Activated effector memory CD4-positive, alpha-beta T cell treated with anti-CD3 and anti-CD28 coated beads, Interleukin-2, amount 50 U/mL, for 16 hours (primary cell): ENCODE measurements around the gene LMBR1L.
A peak's percentile ranks its signal among the peaks of the same experiment; 100 is the strongest.
"Not testable (repeated sequence)": the region's sequence is repeated elsewhere in the genome, so short reads cannot be mapped to it uniquely, and the experiment has no call there.

Source experiments
- DNase-seq: peaks from one replicate; pipeline ENCODE4 v3.0.0-alpha.2; 2020

The LMBR1L gene, protein sequence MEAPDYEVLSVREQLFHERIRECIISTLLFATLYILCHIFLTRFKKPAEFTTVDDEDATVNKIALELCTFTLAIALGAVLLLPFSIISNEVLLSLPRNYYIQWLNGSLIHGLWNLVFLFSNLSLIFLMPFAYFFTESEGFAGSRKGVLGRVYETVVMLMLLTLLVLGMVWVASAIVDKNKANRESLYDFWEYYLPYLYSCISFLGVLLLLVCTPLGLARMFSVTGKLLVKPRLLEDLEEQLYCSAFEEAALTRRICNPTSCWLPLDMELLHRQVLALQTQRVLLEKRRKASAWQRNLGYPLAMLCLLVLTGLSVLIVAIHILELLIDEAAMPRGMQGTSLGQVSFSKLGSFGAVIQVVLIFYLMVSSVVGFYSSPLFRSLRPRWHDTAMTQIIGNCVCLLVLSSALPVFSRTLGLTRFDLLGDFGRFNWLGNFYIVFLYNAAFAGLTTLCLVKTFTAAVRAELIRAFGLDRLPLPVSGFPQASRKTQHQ

DNA sequence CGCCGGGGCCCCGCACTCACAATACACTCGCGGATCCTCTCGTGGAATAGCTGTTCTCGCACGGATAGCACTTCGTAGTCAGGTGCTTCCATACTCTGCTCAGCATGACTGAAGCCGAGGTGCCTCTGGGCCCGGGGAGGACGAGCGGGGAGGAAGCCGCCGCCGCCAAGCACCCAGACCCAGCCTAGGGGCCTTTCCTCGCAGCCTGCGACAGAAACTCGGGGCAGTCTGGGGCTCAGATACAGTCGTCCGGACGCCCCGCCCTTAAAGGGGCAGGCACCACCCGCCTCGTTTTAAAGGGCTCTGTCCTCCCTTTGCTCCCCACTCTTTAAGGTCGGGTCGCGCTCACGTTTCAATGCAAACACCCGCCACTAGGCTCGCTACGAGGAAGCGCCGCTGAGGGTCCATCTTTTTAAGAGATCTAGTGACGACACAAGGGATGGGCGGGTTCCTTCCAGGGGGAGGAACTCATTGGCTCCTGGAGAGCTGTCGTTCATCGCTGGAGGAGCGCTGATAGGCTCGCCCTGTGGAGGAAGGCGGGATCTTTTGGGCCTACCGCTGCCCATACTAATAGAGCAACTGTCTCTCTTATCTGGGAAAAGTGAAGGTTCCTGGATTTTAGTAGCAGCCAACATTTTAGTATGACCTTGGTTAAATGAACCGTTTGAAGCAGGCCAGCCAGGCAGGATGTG is at the start of gene LMBR1L:
Gene LMBR1L (minus strand): TSS at position 384 of the 692 bp plus-strand sequence. CDS start 292 bp downstream, at position 92.
- DNase-seq = peak; percentile 98

DNA sequence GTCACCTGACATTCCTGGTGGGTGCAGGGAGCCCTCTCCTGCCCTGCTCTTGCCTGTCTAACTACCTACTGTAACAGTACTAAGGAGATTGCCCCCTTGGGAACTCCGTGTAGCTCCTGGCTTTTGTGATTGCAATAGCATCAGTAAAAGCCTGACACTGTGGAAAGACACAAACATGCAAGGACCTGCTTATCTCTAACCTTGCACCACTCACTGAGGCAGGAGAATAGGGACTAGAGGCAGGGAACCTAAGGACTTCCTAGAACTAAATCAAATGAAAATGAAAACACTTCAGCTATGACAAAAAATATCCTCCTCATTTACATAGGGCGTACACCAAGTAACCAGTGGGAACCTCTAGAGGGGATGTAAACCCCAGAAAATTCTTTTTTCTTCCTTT is 49.8 kb upstream of the LMBR1L start:
- no peak for DNase-seq

DNA sequence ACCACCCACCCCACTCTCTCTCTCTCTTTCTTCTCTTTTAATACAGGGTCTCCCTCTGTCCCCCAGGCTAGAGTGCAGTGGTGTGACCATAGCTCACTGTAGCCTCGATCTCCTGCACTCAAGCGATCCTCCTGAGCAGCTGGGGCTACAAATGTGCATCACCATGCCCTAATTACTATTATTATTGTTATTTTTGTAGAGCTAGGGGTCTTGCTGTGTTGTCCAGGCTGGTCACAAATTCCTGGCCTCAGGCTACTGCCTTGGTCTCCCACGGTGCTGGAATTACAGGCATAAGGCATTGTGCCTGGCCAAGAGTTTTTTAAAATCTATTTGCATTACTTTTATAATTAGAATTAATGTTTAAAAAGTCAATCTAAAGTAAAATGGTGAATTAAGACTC is 43.6 kb upstream of the LMBR1L start:
- no peak for DNase-seq

DNA sequence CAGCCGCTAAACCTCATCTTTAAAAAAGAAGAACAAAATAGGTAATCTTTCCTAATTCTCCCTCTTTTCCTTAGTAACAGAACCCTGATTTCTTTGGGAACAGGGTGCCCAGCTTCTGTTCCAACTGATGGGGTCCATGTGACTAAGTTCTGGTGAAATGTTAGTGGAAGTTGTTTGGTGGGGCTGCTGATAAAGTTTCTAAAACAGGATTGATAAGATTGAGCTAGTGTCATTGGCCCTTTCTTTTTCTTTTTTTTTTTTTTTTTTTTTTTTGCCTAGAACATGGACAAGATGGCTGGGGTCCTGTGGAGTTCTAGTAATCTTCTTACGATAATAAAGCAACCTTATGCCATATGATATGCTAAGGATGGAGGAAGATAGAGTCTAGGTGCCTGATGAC is 36.7 kb upstream of the LMBR1L start:
- DNase-seq = no peak

DNA sequence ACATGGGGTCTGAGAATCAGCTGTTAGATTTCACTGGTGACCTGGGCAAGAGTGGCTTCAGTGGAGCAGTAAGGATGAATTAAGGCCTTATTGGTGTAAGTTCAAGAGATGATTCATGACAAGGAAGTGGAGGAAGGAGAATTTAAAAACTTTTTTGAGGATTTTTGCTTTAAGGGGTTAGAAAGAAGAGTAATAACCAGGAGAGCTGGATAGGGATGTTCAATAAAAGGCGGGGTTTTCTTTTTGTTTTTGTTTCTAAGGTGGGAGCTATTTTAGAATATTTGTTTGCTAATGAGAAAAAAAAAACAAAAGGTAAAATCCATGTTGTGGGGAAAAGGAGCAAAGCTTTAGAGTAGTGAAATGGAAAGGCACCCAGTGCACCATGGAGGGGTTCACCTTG is 35.8 kb upstream of the LMBR1L start:
- DNase-seq = no peak

DNA sequence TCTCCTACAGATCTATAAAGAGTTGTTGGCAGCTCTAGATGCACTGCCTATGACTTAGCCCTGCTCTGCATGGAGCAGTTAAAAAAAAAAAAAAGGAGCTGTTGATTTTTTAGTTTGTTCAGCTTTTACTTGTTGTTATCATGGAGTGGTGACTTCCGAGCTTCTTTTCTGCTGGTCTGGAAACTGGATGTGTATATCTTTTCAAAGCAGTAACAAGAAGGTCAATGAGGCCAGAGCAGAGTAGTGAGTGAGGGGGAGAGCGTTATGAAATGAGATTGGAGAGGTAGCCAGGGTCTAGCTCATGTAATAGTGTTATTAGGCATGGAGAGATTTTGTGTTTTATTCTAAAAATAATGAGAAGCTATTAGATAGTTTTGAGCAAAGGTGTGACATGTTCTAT is 33.7 kb upstream of the LMBR1L start:
- no peak for DNase-seq

DNA sequence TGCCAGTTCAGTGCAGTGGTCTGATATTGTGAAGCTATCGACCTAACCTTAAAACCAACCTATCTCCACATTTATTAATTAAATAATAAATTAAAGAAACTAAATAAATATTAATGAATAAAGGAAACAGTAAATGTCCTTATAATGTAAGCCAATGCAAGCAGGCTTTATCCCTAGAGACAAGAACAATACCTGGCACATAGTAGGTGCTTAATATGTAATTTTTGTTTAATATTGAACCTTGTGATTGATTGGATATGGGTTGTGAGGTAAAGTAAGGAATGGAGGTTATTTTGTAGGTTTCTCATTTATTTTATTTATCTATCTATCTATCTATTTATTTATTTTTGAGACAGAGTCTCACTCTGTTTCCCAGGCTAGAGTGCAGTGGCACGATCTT is 28.4 kb upstream of the LMBR1L start:
- DNase-seq = no peak

DNA sequence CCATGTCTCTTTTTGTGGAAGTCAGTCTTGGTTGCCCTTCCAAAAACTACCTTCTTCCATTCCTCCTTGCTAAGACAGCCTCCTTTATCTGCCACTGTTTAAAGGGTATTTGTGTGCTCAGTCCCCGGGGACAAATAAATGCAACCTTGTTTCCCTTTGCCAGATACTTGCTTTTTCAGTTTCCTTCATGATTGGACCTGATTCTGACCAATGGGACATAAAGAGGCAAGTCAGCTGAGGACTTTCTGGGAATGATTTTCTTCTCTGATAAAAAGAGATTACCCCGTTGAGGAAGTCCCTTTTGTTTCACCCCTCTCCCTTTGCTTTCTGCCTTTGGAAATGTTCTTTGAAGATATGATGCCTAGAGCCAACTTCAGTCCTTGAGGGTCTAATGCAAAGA is 27.9 kb upstream of the LMBR1L start:
- DNase-seq = no peak

DNA sequence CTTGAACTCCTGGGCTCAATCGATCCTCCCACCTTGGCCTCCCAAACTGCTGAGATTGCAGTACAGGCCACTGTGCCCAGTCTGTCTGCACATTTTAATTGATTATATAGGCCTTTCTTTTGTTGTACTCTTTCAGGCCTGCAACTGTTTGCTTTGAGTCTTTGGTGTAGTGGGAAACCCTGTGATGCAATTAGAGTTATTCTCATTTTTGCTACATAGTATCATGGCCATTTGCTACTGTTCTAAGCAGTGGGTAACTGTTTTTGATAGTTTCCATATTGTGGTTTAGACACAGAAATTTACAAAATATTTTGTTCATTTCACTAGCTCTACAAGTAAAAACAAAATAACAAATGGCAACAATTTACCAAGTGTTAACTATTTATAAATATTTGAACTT is 26.8 kb upstream of the LMBR1L start:
- no peak for DNase-seq

DNA sequence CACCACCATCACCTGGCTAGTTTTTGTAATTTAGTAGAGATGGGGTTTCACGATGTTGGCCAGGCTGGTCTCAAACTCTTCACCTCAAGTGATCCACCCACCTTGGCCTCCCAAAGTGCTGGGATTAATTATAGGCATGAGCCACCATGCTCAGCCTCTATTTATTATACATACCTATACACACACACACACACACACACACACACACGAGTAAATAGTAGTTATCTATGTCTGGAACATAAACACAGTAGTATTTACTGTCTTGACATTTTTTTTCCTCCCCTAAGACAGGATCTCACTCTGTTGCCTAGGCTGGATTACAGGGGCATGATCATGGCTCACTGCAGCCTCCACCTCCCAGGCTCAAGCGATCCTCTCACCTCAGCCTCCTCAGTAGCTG is 26.4 kb upstream of the LMBR1L start:
- DNase-seq = not testable (repeated sequence)

DNA sequence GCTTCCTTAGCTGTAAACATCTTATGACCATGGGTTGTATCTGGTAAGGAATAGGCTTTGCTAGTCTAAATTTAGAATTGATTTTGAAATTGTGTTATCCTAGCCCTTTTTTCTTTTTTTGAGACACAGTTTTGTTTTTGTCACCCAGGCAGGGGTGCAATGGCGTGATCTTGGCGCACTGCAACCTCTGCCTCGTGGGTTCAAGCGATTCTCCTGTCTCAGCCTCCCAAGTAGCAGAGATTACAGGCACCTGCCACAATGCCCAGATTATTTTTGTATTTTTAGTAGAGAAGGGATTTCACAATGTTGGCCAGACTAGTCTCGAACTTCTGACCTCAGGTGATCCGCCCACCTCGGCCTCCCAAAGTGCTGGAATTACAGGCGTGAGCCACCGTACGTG is 22.9 kb upstream of the LMBR1L start:
- no peak for DNase-seq

DNA sequence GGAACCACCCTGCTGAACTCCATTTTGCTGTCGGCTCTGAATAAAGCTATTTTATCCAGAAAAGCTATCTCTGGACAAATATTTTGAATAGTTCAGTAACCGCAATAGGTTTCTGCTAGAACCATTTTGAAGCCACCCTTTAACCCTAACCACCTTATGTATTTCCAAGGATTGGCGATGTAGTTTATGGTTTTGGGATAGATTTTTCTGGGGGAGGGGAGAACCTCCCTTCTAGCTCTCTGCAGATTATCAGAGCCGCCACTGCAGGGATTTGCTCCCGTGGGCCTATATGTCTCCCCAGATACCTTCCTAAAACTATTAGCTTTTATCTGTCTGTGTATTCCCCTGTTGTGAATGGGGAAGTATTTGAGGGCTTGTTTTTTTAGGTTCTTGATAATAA is 22.4 kb upstream of the LMBR1L start:
- no peak for DNase-seq

DNA sequence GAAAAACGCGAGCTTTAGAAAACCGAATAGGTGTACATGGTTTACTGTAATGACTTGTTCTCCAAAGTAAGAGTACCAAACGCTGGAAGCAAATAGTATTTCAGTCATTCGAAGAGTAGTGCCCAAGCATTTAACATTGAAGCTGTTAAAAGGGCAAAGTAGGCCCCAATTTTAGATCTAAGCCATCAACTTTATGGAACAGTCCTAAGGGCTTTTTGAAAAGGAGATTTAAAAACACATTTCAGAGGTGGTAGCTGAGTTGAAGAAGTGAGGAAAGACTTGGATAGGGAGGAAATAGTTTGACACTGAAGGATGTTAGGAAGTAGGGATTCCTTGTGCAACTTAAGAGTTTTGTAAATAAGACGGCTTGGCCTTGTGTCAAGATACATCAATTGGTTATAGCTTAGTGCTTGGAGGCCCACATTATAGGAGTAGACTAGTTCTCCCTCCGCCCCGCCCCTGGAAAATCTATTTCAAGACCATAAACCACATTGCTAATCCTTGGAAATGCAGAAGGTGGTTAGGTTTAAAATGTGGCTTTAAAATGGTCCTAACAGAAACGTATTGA is 21.3 kb upstream of the LMBR1L start:
- DNase-seq = no peak

DNA sequence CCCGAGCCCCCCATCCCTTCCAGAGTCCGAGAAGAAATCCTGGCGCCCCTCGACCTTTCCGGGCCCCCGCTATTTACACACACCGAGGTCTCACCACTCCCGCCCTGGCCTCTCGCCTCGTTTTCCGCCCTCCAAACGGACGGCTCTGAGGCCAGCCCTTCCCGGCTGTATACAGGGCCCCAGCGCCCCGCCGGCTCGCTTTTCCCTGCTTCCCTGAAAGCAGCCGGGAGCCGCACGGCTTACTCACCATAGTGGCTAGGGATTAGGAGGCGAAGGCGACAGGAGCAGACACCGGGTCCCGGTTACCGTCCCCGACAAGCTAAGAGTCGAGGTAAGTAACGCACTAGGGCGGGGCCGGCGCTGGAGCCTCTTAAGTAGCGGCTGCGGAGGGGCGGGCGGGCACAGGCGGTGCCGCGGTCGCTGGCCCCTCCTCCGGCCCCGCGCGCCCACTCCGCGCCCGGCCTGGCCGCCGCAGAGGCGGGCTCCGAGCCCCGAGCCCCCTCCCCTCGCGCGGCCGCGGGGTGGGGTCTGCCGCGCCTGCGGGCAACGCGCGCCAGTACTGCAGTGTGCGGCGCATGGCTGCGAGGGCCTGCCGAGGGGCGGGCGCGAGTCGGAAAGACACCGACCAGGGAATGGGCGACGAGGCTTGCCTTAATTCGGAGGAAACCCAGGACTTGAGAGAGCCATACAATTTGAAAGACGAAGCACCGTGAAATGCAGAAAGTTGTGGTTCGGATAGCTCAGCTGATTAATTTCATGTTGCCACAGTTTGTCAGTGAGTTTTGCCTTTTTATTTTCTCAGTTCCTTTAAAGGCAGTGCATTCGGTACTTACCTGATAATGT is 20.6 kb upstream of the LMBR1L start, which contains the start of gene TUBA1B:
Gene TUBA1B (minus strand): TSS at position 345 of the 843 bp plus-strand sequence. CDS start 95 bp downstream, at position 250.
- DNase-seq = peak; percentile 96

DNA sequence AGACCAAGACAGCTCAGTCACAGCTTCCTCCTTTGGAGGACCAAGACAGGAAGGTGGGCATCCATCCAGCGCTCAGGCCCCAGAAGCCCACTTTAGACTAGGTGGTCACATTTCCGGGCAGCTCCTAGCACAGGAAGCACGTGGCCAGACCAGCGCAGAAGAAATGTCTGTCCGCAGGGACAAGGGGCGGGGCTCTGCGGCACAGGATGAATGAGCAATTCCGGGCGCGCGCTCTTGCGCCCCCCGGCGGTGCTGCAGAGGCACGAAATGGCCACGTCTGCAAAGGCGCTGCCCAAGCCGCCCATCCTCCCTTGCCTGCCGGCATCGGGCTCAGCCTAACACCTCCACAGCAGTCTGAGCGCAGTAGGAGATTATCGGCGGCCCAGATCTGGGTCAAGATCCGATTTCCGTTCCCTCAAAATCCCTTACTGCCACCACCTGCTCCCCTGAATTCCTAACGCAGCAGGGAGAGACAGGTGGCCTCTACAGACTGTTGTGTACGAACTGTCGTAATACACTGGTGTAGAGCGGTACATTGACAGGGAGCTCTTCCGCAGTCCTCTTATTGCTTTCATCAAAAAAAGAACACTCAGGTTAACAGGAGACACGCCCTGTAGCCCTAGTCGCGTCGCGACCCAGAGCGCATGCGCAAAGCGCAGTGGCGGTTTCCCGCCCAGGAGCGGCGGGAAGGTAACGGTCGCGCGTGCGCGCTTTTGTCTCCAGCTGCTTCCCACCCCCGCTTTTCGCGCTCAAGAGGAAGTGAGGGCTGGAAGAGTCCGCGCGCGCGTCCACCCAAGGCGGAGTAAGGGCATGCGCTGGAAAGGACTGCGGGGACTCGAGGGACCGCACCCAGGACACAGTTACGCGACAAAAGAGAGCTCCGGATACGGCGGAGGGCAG is 19.8 kb upstream of the LMBR1L start:
- peak; percentile 97 for DNase-seq

DNA sequence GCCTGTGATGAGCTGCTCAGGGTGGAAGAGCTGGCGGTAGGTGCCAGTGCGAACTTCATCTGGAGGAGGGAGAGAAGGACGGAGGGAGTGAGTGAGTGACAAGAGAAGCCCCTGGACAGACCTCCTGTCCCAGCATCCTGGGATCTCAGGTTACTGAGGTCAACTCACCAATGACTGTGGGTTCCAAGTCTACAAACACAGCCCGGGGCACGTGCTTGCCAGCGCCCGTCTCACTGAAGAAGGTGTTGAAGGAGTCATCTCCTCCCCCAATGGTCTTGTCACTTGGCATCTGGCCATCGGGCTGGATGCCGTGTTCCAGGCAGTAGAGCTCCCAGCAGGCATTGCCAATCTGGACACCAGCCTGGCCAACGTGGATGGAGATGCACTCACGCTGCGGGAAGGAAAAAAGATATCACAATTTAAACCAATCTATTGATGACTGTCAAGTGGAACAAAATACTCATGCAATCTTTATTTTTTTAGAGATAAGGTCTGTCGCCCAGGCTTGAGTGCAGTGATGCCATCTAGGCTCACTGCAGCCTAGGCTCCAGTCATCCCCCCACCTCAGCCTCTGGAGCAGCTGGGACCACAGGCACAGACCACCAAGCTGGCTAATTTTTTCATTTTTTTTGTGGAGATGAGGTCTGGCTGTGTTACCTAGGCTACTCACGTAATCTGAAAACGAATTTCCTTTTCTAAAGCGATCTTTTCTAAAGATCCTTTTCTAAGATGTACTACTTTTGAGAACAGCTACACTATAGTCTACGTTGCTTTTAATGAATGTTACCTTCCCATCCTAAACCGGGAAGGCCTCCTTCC is 18.9 kb upstream of the LMBR1L start:
- peak; percentile 69 for DNase-seq

DNA sequence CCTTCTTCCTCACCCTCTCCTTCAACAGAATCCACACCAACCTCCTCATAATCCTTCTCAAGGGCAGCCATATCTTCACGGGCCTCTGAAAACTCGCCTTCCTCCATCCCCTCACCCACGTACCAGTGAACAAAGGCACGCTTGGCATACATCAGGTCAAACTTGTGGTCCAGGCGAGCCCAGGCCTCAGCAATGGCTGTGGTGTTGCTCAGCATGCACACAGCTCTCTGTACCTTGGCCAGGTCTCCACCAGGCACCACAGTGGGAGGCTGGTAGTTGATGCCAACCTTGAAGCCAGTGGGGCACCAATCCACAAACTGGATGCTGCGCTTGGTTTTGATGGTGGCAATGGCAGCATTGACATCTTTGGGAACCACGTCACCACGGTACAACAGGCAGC is 17.3 kb upstream of the LMBR1L start:
- DNase-seq = not testable (repeated sequence)

DNA sequence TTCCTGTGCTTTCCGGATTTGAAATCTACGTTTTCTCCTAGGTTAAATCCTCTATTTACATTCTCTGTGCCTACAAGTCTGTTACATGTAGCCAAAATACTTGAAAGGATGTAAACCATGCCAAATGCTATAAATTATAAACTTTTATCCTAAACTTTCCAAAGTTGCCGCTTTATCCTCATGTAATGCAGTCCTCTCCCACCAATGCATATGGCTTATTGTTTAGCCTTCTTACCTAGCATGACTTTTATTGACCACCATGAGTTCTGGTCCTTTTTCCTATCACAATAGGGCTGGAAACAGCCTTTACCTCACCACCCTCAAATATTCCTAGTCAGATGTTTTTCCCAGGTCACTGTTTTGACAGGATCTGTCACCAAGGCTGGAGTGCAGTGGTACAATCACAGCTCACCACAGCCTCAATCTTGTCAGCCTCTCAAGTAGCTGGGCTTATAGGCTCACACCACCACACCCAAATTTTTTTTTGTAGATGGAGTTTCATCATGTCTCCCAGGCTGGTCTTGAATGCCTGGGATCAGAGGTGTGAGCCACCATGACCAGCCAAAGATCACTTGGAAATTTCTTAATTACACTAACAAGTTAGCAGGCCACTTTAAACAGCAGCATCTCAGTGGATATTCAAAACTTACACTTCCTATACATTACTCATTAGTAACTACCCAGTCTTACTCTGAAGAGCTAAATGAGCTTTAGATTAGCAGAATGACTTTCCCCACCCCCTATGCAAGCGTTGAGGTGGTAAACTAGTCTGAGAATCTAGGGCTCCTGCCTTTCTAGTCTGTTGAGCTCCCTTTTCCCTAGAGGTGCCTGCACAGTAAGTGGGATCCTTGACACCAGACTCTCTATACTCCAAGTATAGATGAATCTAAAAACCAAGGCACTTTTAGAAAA is 16.5 kb upstream of the LMBR1L start:
- no peak for DNase-seq

DNA sequence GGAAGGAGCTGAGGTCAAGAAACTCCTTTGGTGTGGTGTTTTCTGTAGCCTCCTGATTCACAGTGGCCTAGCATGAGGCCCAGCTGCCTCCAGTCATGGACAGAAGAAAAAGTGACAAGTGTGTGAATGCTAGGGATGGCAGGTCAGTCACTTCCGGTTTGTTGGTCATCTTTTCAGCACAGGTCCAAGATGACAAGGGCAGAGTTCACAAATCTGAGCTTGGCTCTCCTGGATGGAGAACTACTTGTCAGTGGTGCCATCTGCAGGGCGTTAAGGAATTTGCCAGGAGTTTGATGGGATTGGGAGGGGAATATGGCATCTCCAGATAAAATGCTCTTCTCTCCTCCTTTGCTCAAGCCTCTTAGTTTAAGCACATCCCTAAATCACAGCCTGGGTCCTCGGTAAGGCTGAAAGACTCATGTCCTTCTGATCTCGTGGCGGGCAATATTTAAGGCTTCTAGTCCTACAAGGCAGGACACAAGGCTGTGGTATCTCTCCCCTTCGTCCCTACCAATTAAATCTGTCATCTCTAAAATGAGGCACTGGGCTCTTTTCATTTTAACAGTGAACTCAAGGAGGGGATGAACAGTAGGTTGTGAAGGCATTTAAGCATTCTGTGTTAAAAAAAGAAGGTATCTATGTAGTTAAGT is 10.5 kb upstream of the LMBR1L start:
- no peak for DNase-seq
